Vagina (tissue), 2 donors: ENCODE results near the gene RNF217.

Source experiments
- POLR2A ChIP-seq, 2 donors: fragments of 450-650 bp; IDR thresholded peaks; one replicate each; pipeline ENCODE4 v1.6.1; 2017; ENCODE audit warnings: antibody characterized with exemption in 2 of 2, mild to moderate bottlenecking in 2 of 2, moderate library complexity in 2 of 2
- POLR2AphosphoS5 ChIP-seq, 2 donors: sonication (generic); formaldehyde crosslinking; IDR thresholded peaks; one replicate each; pipeline ENCODE4 v1.9.0; 2017; ENCODE audit warnings: antibody characterized with exemption in 2 of 2, mild to moderate bottlenecking in 2 of 2, low read depth in 1 of 2; ENCODE audit not compliant: insufficient read depth in 1 of 2

GRCh38 chr6:125097186-125097585 lies 134.9 kb downstream of the RNF217 start:
- TF ChIP-seq POLR2AphosphoS5 (IDR thresholded peaks at IDR 0.05; ENCODE audit: insufficient read depth in 1 of 2, low read depth in 1 of 2) = no peak
- TF ChIP-seq POLR2A (IDR thresholded peaks at IDR 0.05) = no peak
